H1 (cell line): Measurements from ENCODE around the gene AGAP3. TPM values are rescaled to one million over a fixed set of nuclear protein-coding genes. Genes with fewer than 3 reads are reported as not detected.

Experiments
- BRCA1 ChIP-seq: IDR thresholded peaks from 2 replicates; pipeline ENCODE4 v1.6.1; 2012; ENCODE audit warnings: low read depth, low read length, improper control_type of control experiment
- CHD7 ChIP-seq: fragments of 300-600 bp; sonication (generic); IDR thresholded peaks from 2 replicates; pipeline ENCODE4 v1.7.1; 2012; ENCODE audit warnings: low read length, moderate library complexity, mild to moderate bottlenecking, inconsistent platforms; ENCODE audit not compliant: insufficient replicate concordance
- RBBP5 ChIP-seq: IDR thresholded peaks from 2 replicates; pipeline ENCODE4 v1.7.1; 2012; ENCODE audit warnings: low read depth, mild to moderate bottlenecking, inconsistent platforms, low read length, moderate library complexity, borderline replicate concordance
- polyA plus RNA-seq, 7 experiments: library from polyadenylated mRNA; depleted of rRNA in 3 of 7; stranded (reverse) in 5 of 7; unstranded in 2 of 7; fragments of >200 nt in 5 of 7; fragments of 200-250 nt in 2 of 7; gene quantifications; 1 replicate in 5 of 7; 2 replicates in 1 of 7; 4 replicates in 1 of 7; pipeline versions ENCODE4 v1.2.1 to v1.2.3, GENCODE V29; 2011 to 2013; ENCODE audit warnings: missing spikeins in 2 of 7, mixed read lengths in 2 of 7
- total RNA-seq: library from RNA; stranded (reverse); fragmentation: NEBNext Ultra II Directional; extraction: Animal tissue kit (Norgen Biotek cat#: 25700); gene quantifications from 2 replicates; pipeline ENCODE4 v1.2.1, GENCODE V29; 2021

AGAP3 gene
- total and polyA plus RNA-seq, 2 of the 8 experiments (the other 6 are each of a cell fraction or from before 2014, with no cell fraction given), result 66.4 to 120 TPM

- TF ChIP-seq RBBP5 (no peak), CHD7 (no peak), BRCA1 (no peak)
- TF ChIP-seq, all 59 proteins: peak for 0
Observed at GRCh38 chr7:151095828-151096475, 9.7 kb downstream of the AGAP3 start (continued).
